IMR-90 (cell line): ENCODE measurements around the gene CNTN5. TPM values are rescaled to one million over a fixed set of nuclear protein-coding genes. Genes with fewer than 3 reads are reported as not detected.

Experiments used
- ATAC-seq: fragments of 200-7000 bp; cut with Tn5 transposase; 2 replicates; pipeline ENCODE4 v1.9.1; 2020; ENCODE audit warnings: low read depth, mild to moderate bottlenecking, moderate library complexity
- BruUV-seq: library from RNA; stranded (reverse); fragments of 400-500 nt; replicated peaks from 2 replicates; lab custom pipeline; 2021; lab: Mats Ljungman, UMichigan
- CTCF ChIA-PET: fragments of 300-600 bp; formaldehyde crosslinking; extraction: SDS; loops from one replicate; lab custom pipeline; 2021; ENCODE audit warnings: antibody characterized with exemption; lab: Yijun Ruan, JAX
- POLR2A ChIA-PET: fragments of 300-600 bp; sonication (Branson Sonifier 250); formaldehyde crosslinking; loops from one replicate; lab custom pipeline; 2022; ENCODE audit warnings: antibody characterized with exemption; ENCODE audit not compliant: unreplicated experiment; lab: Charles Lee
- DNase-seq: peaks from one replicate; pipeline ENCODE4 v3.0.0; 2013
- H2AFZ ChIP-seq: replicated peaks from 2 replicates; pipeline ENCODE3; 2013; ENCODE audit warnings: low read length, mild to moderate bottlenecking; ENCODE audit not compliant: poor library complexity
- H2AK5ac ChIP-seq: 2 replicates; pipeline ENCODE4 v1.6.1; 2013; ENCODE audit warnings: low read depth, low read length, inconsistent platforms
- H2AK9ac ChIP-seq: replicated peaks from 2 replicates; pipeline ENCODE3; 2013; ENCODE audit warnings: mild to moderate bottlenecking, low read depth, low read length, moderate library complexity; ENCODE audit not compliant: poor library complexity
- H2BK120ac ChIP-seq: 2 replicates; pipeline ENCODE4 v1.6.1; 2013; ENCODE audit warnings: low read depth, low read length, inconsistent platforms
- H2BK15ac ChIP-seq: 3 replicates; pipeline ENCODE4 v1.6.1; 2013; ENCODE audit warnings: low read depth, low read length, inconsistent platforms
- H2BK20ac ChIP-seq: 2 replicates; pipeline ENCODE4 v1.6.1; 2013; ENCODE audit warnings: low read depth, mild to moderate bottlenecking, inconsistent platforms, low read length, moderate library complexity
- H2BK5ac ChIP-seq: 2 replicates; pipeline ENCODE4 v1.6.1; 2013; ENCODE audit warnings: mild to moderate bottlenecking, low read depth, low read length, inconsistent platforms; ENCODE audit not compliant: poor library complexity, severe bottlenecking
- H3K14ac ChIP-seq: replicated peaks from 2 replicates; pipeline ENCODE4 v1.6.1; 2013; ENCODE audit warnings: low read depth, low read length, inconsistent platforms
- H3K18ac ChIP-seq: 2 replicates; pipeline ENCODE4 v1.6.1; 2013; ENCODE audit warnings: low read depth, low read length, control low read depth
- H3K23ac ChIP-seq: 2 replicates; pipeline ENCODE4 v1.6.1; 2013; ENCODE audit warnings: low read depth, low read length, inconsistent platforms
- H3K27ac ChIP-seq: 2 replicates; pipeline ENCODE4 v1.5.1; 2013; ENCODE audit warnings: mild to moderate bottlenecking, control low read depth, low read length; ENCODE audit not compliant: insufficient read depth
- H3K27me3 ChIP-seq: 2 replicates; pipeline ENCODE4 v1.6.1; 2013; ENCODE audit warnings: low read length; ENCODE audit not compliant: control insufficient read depth, insufficient read depth
- H3K36me3 ChIP-seq: 2 replicates; pipeline ENCODE4 v1.6.1; 2013; ENCODE audit warnings: low read length, mixed read lengths; ENCODE audit not compliant: control insufficient read depth, insufficient read depth
- H3K4ac ChIP-seq: 2 replicates; pipeline ENCODE4 v1.6.1; 2013; ENCODE audit warnings: low read depth, low read length, inconsistent platforms
- H3K4me1 ChIP-seq: 2 replicates; pipeline ENCODE4 v1.6.1; 2013; ENCODE audit warnings: low read length, mixed read lengths; ENCODE audit not compliant: control insufficient read depth, insufficient read depth
- H3K4me2 ChIP-seq: 2 replicates; pipeline ENCODE4 v1.6.1; 2013; ENCODE audit warnings: low read depth, mild to moderate bottlenecking, control low read depth, low read length, moderate library complexity
- H3K4me3 ChIP-seq: 2 replicates; pipeline ENCODE4 v1.5.1; 2013; ENCODE audit warnings: low read depth, mild to moderate bottlenecking, control low read depth, low read length, moderate library complexity; ENCODE audit not compliant: insufficient read depth
- H3K56ac ChIP-seq: 2 replicates; pipeline ENCODE4 v1.6.1; 2013; ENCODE audit warnings: low read length, inconsistent platforms; ENCODE audit not compliant: insufficient read depth; ENCODE audit errors: extremely low read depth
- H3K79me1 ChIP-seq, 2 experiments: 2 replicates each; pipeline ENCODE4 v1.6.1; 2013; ENCODE audit warnings: low read length in 2 of 2, inconsistent platforms in 1 of 2, low read depth in 1 of 2
- H3K9ac ChIP-seq: 2 replicates; pipeline ENCODE4 v1.6.1; 2013; ENCODE audit warnings: low read depth, low read length, control low read depth
- H3K9me1 ChIP-seq: 2 replicates; pipeline ENCODE4 v1.6.1; 2013; ENCODE audit warnings: low read length, inconsistent platforms; ENCODE audit not compliant: insufficient read depth
- H3K9me3 ChIP-seq: 2 replicates; pipeline ENCODE4 v1.6.1; 2013; ENCODE audit warnings: low read length; ENCODE audit not compliant: control insufficient read depth, insufficient read depth
- H4K20me1 ChIP-seq: 2 replicates; pipeline ENCODE4 v1.6.1; 2013; ENCODE audit warnings: low read length, inconsistent platforms; ENCODE audit not compliant: insufficient read depth
- H4K5ac ChIP-seq: 2 replicates; pipeline ENCODE4 v1.6.1; 2013; ENCODE audit warnings: mild to moderate bottlenecking, low read depth, low read length, control low read depth
- H4K8ac ChIP-seq, 2 experiments: 2 replicates each; pipeline ENCODE4 v1.6.1; 2013; ENCODE audit warnings: low read depth in 2 of 2, low read length in 2 of 2, control low read depth in 1 of 2, inconsistent platforms in 1 of 2
- H4K91ac ChIP-seq: 2 replicates; pipeline ENCODE4 v1.6.1; 2013; ENCODE audit warnings: low read depth, low read length, inconsistent platforms; ENCODE audit not compliant: insufficient read depth
- MAFK ChIP-seq: IDR thresholded peaks from 2 replicates; pipeline ENCODE4 v1.6.1; 2012; ENCODE audit warnings: low read depth, low read length, improper control_type of control experiment
- WGBS, 2 experiments: methylation state at CpG; one replicate each; pipeline versions ENCODE4 v1.1.5 to v1.1.7; 2013; ENCODE audit warnings: missing lambda C conversion rate in 2 of 2; ENCODE audit not compliant: insufficient read length in 1 of 2; ENCODE audit errors: extremely low coverage in 2 of 2; 5-methylcytosine and 5-hydroxymethylcytosine counted together
- dilution Hi-C: fragments of 300-500 bp; cut with HindIII; formaldehyde crosslinking; loops from one replicate; pipeline ENCODE4 v1.14.3; 2018; ENCODE audit warnings: low sequenced_read_pairs; ENCODE audit not compliant: unreplicated experiment
- in situ Hi-C: fragments of 300-500 bp; cut with MboI; formaldehyde crosslinking; loops from 3 replicates; pipeline ENCODE4 v1.14.3; 2019; ENCODE audit warnings: low sequenced_read_pairs, inconsistent platforms, mixed read lengths
- intact Hi-C: fragments of 100-400 bp; cut with micrococcal nuclease; formaldehyde crosslinking; loops from 2 replicates; pipeline ENCODE4 v1.10.0; 2022
- polyA plus RNA-seq, 3 experiments: library from polyadenylated mRNA; depleted of rRNA; stranded (reverse); fragments of >200 nt; gene quantifications; 2 replicates each; pipeline ENCODE4 v1.2.3, GENCODE V29; 2012; ENCODE audit warnings: low replicate concordance in 1 of 3
- total RNA-seq: library from RNA; depleted of rRNA; stranded (reverse); fragments of >200 nt; gene quantifications from 2 replicates; pipeline ENCODE4 v1.2.3, GENCODE V29; 2012

CNTN5 gene
- total and polyA plus RNA-seq, 2 of the 4 experiments (the other 2 are of a cell fraction): not detected

DNA sequence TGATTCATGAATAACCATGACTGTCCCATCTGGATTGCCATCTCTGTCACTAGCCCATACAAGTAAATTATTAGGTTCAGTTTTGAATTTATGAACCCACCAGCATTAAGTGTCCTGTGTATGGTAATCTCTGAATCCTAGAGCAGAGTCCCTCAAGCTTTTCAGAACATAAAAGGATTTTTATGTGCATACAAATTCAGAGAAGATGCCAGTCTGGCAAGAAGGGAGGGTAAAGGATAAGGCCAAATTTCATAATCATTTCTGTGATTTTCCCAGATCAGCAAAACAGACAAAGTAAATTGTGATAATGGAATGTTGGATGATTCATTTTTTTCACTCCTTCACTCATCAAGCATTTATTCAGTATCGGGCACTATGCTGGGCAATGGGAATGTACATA is 1295.2 kb downstream of the CNTN5 start:
- no CpG with 5 or more reads among the region's 1 CpG for WGBS, 2 experiments
- DNase-seq: no peak
- CTCF ChIA-PET: no interaction called here

More for the DNA sequence above, 1295.2 kb downstream of the CNTN5 start:
- ATAC-seq: no peak
- Histone ChIP-seq H4K20me1 (no peaks in the 10 kb centered on the region), H2BK15ac (no peak overlapping the region), H2BK20ac (no peak overlapping the region), H3K23ac (no peak overlapping the region), H3K27me3 (no peaks in the 10 kb centered on the region), H3K4ac (no peak overlapping the region), H2AK9ac (no peak overlapping the region), H2AK5ac (no peak overlapping the region), H3K56ac (no peak overlapping the region), H4K5ac (no peak overlapping the region), H2BK120ac (no peak overlapping the region), H3K27ac (no peak overlapping the region), H3K4me2 (no peak overlapping the region), H3K9me3 (no peaks in the 10 kb centered on the region), H3K79me1 (no peaks in the 10 kb centered on the region), H3K9ac (no peak overlapping the region), H3K14ac (no peak overlapping the region), H3K9me1 (no peaks in the 10 kb centered on the region), H3K4me1 (no peaks in the 10 kb centered on the region), H3K18ac (no peak overlapping the region), H3K36me3 (no peaks in the 10 kb centered on the region), H2AFZ (no peak overlapping the region), H4K91ac (no peak overlapping the region), H3K4me3 (no peak overlapping the region), H4K8ac (no peak overlapping the region), H2BK5ac (no peak overlapping the region)
- intact Hi-C loops: no loop called here
- no peak for TF ChIP-seq MAFK
- BruUV-seq: no TSS peak
- in situ Hi-C loops: no loop called here
- POLR2A ChIA-PET: no interaction called here
- dilution Hi-C loops: no loop called here
